HG03064 (cell line): ENCODE data around the gene KIAA1328.

Experiments
- ATAC-seq: cut with Tn5 transposase; IDR thresholded peaks from one replicate; pipeline ENCODE4 v1.9.1; 2021; ENCODE audit warnings: low read depth; ENCODE audit not compliant: unreplicated experiment

Gene KIAA1328

GRCh38 chr18:37184209-37184868 is 355.4 kb downstream of the KIAA1328 start:
- no peak for ATAC-seq

GRCh38 chr18:37188016-37188791 is 359.3 kb downstream of the KIAA1328 start:
- no peak for ATAC-seq

- ATAC-seq: no peak
These were observed 370.8 kb downstream of the KIAA1328 start for GRCh38 chr18:37199741-37200140.

GRCh38 chr18:37207343-37207742 is 378.4 kb downstream of the KIAA1328 start:
- no peak for ATAC-seq

GRCh38 chr18:37210781-37211180 is 381.9 kb downstream of the KIAA1328 start:
- no peak for ATAC-seq

- ATAC-seq: no peak
These were observed 389.2 kb downstream of the KIAA1328 start for GRCh38 chr18:37218022-37218590.

- ATAC-seq: no peak
These were observed 390.3 kb downstream of the KIAA1328 start for GRCh38 chr18:37219257-37219656.

- no peak for ATAC-seq
These were observed 393.5 kb downstream of the KIAA1328 start for GRCh38 chr18:37222354-37222998.

- no peak for ATAC-seq
These were observed 394.1 kb downstream of the KIAA1328 start for GRCh38 chr18:37222999-37223378.

GRCh38 chr18:37225279-37225678 is 396.4 kb downstream of the KIAA1328 start:
- ATAC-seq: no peak

- ATAC-seq: no peak
These were observed 401.8 kb downstream of the KIAA1328 start for GRCh38 chr18:37230768-37231167.

- ATAC-seq: no peak
These were observed 402.3 kb downstream of the KIAA1328 start for GRCh38 chr18:37231251-37231650.

GRCh38 chr18:37235583-37235982 is 406.7 kb downstream of the KIAA1328 start:
- ATAC-seq: no peak

- ATAC-seq: no peak
These were observed 409.6 kb downstream of the KIAA1328 start for GRCh38 chr18:37238282-37239108.

GRCh38 chr18:37242091-37242490 is 413.2 kb downstream of the KIAA1328 start:
- no peak for ATAC-seq

- ATAC-seq: no peak
These were observed 414.1 kb downstream of the KIAA1328 start for GRCh38 chr18:37242826-37243560.

GRCh38 chr18:37243741-37244140 is 414.8 kb downstream of the KIAA1328 start:
- no peak for ATAC-seq

- no peak for ATAC-seq
These were observed 415.7 kb downstream of the KIAA1328 start for GRCh38 chr18:37244618-37245017.

- no peak for ATAC-seq
These were observed 417.9 kb downstream of the KIAA1328 start for GRCh38 chr18:37246779-37247340.
